GM12878 (cell line): ENCODE measurements around the gene B9D2. TPM values are rescaled to one million over a fixed set of nuclear protein-coding genes. Genes with fewer than 3 reads are reported as not detected.

ENCODE experiments used
- ATAC-seq: fragments of 200-7000 bp; cut with Tn5 transposase; 3 replicates; pipeline ENCODE4 v1.9.1; 2020; ENCODE audit warnings: mild to moderate bottlenecking, moderate library complexity
- BruUV-seq: library from RNA; stranded (reverse); fragments of 400-500 nt; replicated peaks from 2 replicates; lab custom pipeline; 2021; lab: Mats Ljungman, UMichigan
- CTCF ChIA-PET: fragments of 300-600 bp; sonication (Branson Sonifier 250); formaldehyde crosslinking; extraction: SDS; loops from one replicate; lab custom pipeline; 2021; ENCODE audit warnings: inconsistent platforms; lab: Yijun Ruan, JAX
- POLR2A ChIA-PET: fragments of 350-600 bp; formaldehyde crosslinking; extraction: SDS; loops from one replicate; lab custom pipeline; 2021; ENCODE audit warnings: inconsistent platforms; lab: Charles Lee
- RAD21 ChIA-PET: fragments of 300-600 bp; sonication (Branson Sonifier 250); formaldehyde crosslinking; loops from one replicate; lab custom pipeline; 2023; ENCODE audit warnings: antibody characterized with exemption; ENCODE audit not compliant: unreplicated experiment; lab: Charles Lee
- SMC1A ChIA-PET: fragments of 300-600 bp; sonication (Branson Sonifier 250); formaldehyde crosslinking; loops from one replicate; lab custom pipeline; 2023; ENCODE audit not compliant: unreplicated experiment, uncharacterized antibody; lab: Charles Lee
- DNase-seq: peaks from one replicate; pipeline ENCODE4 v3.0.0-alpha.2; 2011; ENCODE audit warnings: low read depth, low spot score
- FAIRE-seq: peaks from 3 replicates; lab custom pipeline; 2011; peaks lifted over from hg19 to GRCh38; lab: Jason Lieb, UNC
- H2AFZ ChIP-seq: 2 replicates; pipeline ENCODE4 v1.6.0; 2011; ENCODE audit warnings: low read depth, low read length, control low read depth; ENCODE audit not compliant: control insufficient read depth
- H3K27ac ChIP-seq: 2 replicates; pipeline ENCODE4 v1.5.1; 2011; ENCODE audit warnings: control low read depth; ENCODE audit not compliant: control insufficient read depth, insufficient read depth
- H3K27me3 ChIP-seq, 2 experiments: replicated peaks in 1 of 2; 2 replicates each; pipeline versions ENCODE4 v1.6.0 to v1.6.1; 2011; ENCODE audit warnings: low read length in 1 of 2; ENCODE audit not compliant: control insufficient read depth in 2 of 2, insufficient read depth in 2 of 2
- H3K36me3 ChIP-seq, 2 experiments: 2 replicates each; pipeline ENCODE4 v1.5.1; 2011; ENCODE audit warnings: low read length in 1 of 2; ENCODE audit not compliant: control insufficient read depth in 2 of 2, insufficient read depth in 2 of 2
- H3K4me1 ChIP-seq: 2 replicates; pipeline ENCODE4 v1.6.1; 2011; ENCODE audit warnings: mild to moderate bottlenecking, low read length, moderate library complexity, mixed read lengths; ENCODE audit not compliant: control insufficient read depth, insufficient read depth
- H3K4me2 ChIP-seq: 2 replicates; pipeline ENCODE4 v1.6.0; 2011; ENCODE audit warnings: control low read depth; ENCODE audit not compliant: control insufficient read depth, insufficient read depth
- H3K4me3 ChIP-seq: fragments of 200-600 bp; sonication (generic); 2 replicates; pipeline ENCODE4 v1.5.1; 2016
- H3K79me2 ChIP-seq: 2 replicates; pipeline ENCODE4 v1.6.0; 2011; ENCODE audit warnings: low read length; ENCODE audit not compliant: control insufficient read depth, insufficient read depth
- H3K9ac ChIP-seq: 2 replicates; pipeline ENCODE4 v1.8.0; 2011; ENCODE audit warnings: low read length, control low read depth, mixed read lengths; ENCODE audit not compliant: control insufficient read depth, insufficient read depth
- H3K9me3 ChIP-seq: replicated peaks from 3 replicates; pipeline ENCODE4 v1.5.1; 2011; ENCODE audit warnings: mild to moderate bottlenecking, low read length; ENCODE audit not compliant: control insufficient read depth, insufficient read depth
- H4K20me1 ChIP-seq: 2 replicates; pipeline ENCODE4 v1.6.0; 2011; ENCODE audit not compliant: control insufficient read depth, insufficient read depth
- BHLHE40 ChIP-seq, 2 experiments: fragments of 450-650 bp in 1 of 2; IDR thresholded peaks; 2 replicates each; pipeline ENCODE4 v1.6.1; 2011 to 2017; ENCODE audit warnings: low read depth in 2 of 2, borderline replicate concordance in 1 of 2, improper control_type of control experiment in 1 of 2, low read length in 1 of 2, mild to moderate bottlenecking in 1 of 2
- FOXK2 ChIP-seq: fragments of 450-650 bp; IDR thresholded peaks from 2 replicates; pipeline ENCODE4 v1.6.1; 2017; ENCODE audit warnings: mild to moderate bottlenecking, moderate library complexity
- HDGF ChIP-seq: fragments of 450-650 bp; IDR thresholded peaks from 2 replicates; pipeline ENCODE4 v1.6.1; 2016; ENCODE audit warnings: antibody characterized with exemption
- IRF4 ChIP-seq: IDR thresholded peaks from 2 replicates; pipeline ENCODE4 v1.6.1; 2011; ENCODE audit warnings: low read depth, low read length
- POLR2A ChIP-seq: IDR thresholded peaks from 2 replicates; pipeline ENCODE4 v1.6.1; 2011; ENCODE audit warnings: low read depth, mild to moderate bottlenecking, low read length
- POLR2AphosphoS2 ChIP-seq: IDR thresholded peaks from 2 replicates; pipeline ENCODE4 v1.6.1; 2011; ENCODE audit warnings: low read depth, mild to moderate bottlenecking, low read length, improper control_type of control experiment, moderate library complexity
- POU2F2 ChIP-seq: IDR thresholded peaks from 3 replicates; pipeline ENCODE4 v1.6.1; 2011; ENCODE audit warnings: low read depth, mild to moderate bottlenecking, low read length, borderline replicate concordance
- RELA ChIP-seq: fragments of 450-650 bp; IDR thresholded peaks from 2 replicates; pipeline ENCODE4 v1.8.0; 2014; ENCODE audit warnings: borderline replicate concordance; ENCODE audit not compliant: partially characterized antibody
- SMC3 ChIP-seq: IDR thresholded peaks from 2 replicates; pipeline ENCODE4 v1.6.1; 2011; ENCODE audit warnings: low read length, improper control_type of control experiment, borderline replicate concordance
- SREBF2 ChIP-seq: IDR thresholded peaks from 2 replicates; pipeline ENCODE4 v1.6.1; 2012; ENCODE audit warnings: mild to moderate bottlenecking, low read length
- TAF1 ChIP-seq: IDR thresholded peaks from 2 replicates; pipeline ENCODE4 v1.6.1; 2011; ENCODE audit warnings: mild to moderate bottlenecking, low read depth, low read length, borderline replicate concordance
- TBL1XR1 ChIP-seq: IDR thresholded peaks from 2 replicates; pipeline ENCODE4 v1.6.1; 2012; ENCODE audit warnings: low read depth, low read length, improper control_type of control experiment
- ZBED1 ChIP-seq: IDR thresholded peaks from 2 replicates; pipeline ENCODE4 v1.6.1; 2016; ENCODE audit warnings: borderline replicate concordance
- WGBS: methylation state at CpG from one replicate; pipeline ENCODE4 v1.1.6; 2016; ENCODE audit warnings: low lambda C conversion rate; ENCODE audit not compliant: insufficient replicate concordance, insufficient coverage; ENCODE audit errors: missing lambda C conversion rate; 5-methylcytosine and 5-hydroxymethylcytosine counted together
- in situ Hi-C: fragments of 300-500 bp; cut with MboI; formaldehyde crosslinking; loops from 9 replicates; pipeline ENCODE4 v1.14.3; 2018; ENCODE audit warnings: mixed read lengths
- intact Hi-C: fragments of 100-400 bp; cut with micrococcal nuclease; formaldehyde crosslinking; loops from one replicate; pipeline ENCODE4 v1.14.2; 2022; ENCODE audit not compliant: unreplicated experiment
- polyA plus RNA-seq, 11 experiments: library from polyadenylated mRNA; depleted of rRNA in 4 of 11; unstranded in 6 of 11; stranded (reverse) in 5 of 11; fragments of >200 nt; fragmentation: Nextera tagmentation in 4 of 11; fragmentation: Illumina TruSeq in 1 of 11; extraction: Ambion mirVana in 4 of 11; extraction: Trizol in 1 of 11; gene quantifications; 1 replicate in 1 of 11; 2 replicates in 10 of 11; pipeline versions ENCODE4 v1.2.1 to v1.2.3, GENCODE V29; 2011 to 2016; ENCODE audit warnings: inconsistent platforms in 2 of 11, missing spikeins in 2 of 11, low read depth in 1 of 11
- total RNA-seq, 4 experiments: library from RNA; depleted of rRNA in 3 of 4; stranded (reverse); fragments of >200 nt in 3 of 4; fragmentation: Illumina TruSeq in 1 of 4; extraction: Trizol in 1 of 4; gene quantifications; 2 replicates each; pipeline versions ENCODE4 v1.2.1 to v1.2.3, GENCODE V29; 2013 to 2021
- TF ChIP-seq, protein P1 (sequence below): IDR thresholded peaks from 2 replicates; pipeline ENCODE4 v1.6.1; 2012; ENCODE audit warnings: low read depth, low read length, improper control_type of control experiment
- TF ChIP-seq, protein P2 (sequence below), 3 experiments: IDR thresholded peaks in 2 of 3; conservative IDR thresholded peaks in 1 of 3; 2 replicates each; pipeline ENCODE4 v1.5.1; 2011; ENCODE audit warnings: low read depth in 3 of 3, low read length in 3 of 3, mild to moderate bottlenecking in 3 of 3, control low read depth in 2 of 3, moderate library complexity in 2 of 3, inconsistent platforms in 1 of 3, mixed read lengths in 1 of 3; ENCODE audit not compliant: control insufficient read depth in 2 of 3, insufficient read depth in 1 of 3; ENCODE audit errors: extremely low read depth in 1 of 3
- TF ChIP-seq, protein P3 (sequence below): IDR thresholded peaks from 2 replicates; pipeline ENCODE4 v1.6.1; 2012; ENCODE audit warnings: mild to moderate bottlenecking, low read depth, low read length

Gene B9D2
- total and polyA plus RNA-seq, 10 of the 15 experiments (the other 5 are each of a cell fraction or from before 2014, with no cell fraction given), result 2.4 to 12.4 (median 5.0) TPM

GRCh38 chr19:41308450-41309179 lies 55.3 kb downstream of the B9D2 start:
- ChIA-PET SMC1A (interaction anchor here (0.5 to 4.0 kb wide), 10 partner anchors 11 to 633 kb away, joined by 3 to 36 read pairs (median 5); partner anchors contain the start of genes B9D2 and HNRNPUL1), CTCF (interaction anchor here (0.6 to 7.2 kb wide), 29 partner anchors 8 to 763 kb away, joined by 3 to 84 read pairs (median 5); partner anchors contain the start of genes DMAC2 and HNRNPUL1), POLR2A (interaction anchor here (0.5 to 2.1 kb wide), 9 partner anchors 16 to 247 kb away, joined by 3 to 13 read pairs (median 4); partner anchors contain the start of gene HNRNPUL1), RAD21 (interaction anchor here (0.8 to 4.8 kb wide), 11 partner anchors 8 to 181 kb away, joined by 3 to 42 read pairs (median 5); partner anchors contain the start of genes B9D2, DMAC2, ERICH4 and HNRNPUL1)
- no TSS peak for BruUV-seq
- Histone ChIP-seq H3K4me2 (peak overlapping the region; percentile 92), H3K9ac (peak overlapping the region; percentile 99), H3K27ac (peak overlapping the region; percentile 97), H3K27me3 (no peaks in the 10 kb centered on the region), H3K79me2 (peaks cover 35% of the 10 kb centered on the region), H2AFZ (no peak overlapping the region), H3K36me3 (peaks cover 26 to 31% of the 10 kb centered on the region in 2 experiments), H3K4me3 (peak overlapping the region; percentile 98), H3K4me1 (peaks cover 39% of the 10 kb centered on the region), H4K20me1 (no peaks in the 10 kb centered on the region), H3K9me3 (no peaks in the 10 kb centered on the region)
- 9% methylated on average over 8 of the region's 8 CpGs for WGBS
- peak; percentile 93 for FAIRE-seq
- DNase-seq, result peak; percentile 76
- intact Hi-C loops (loop anchor here (1.0 kb wide), 2 partner anchors 45 to 104 kb away; no protein-coding TSS in a partner anchor), in situ Hi-C loops (no loop called here)
- peak; percentile 74 for ATAC-seq
- 0 out of 2 replicates have a peak, but pooled peaks have one; percentile 12 for TF ChIP-seq TAF1
- peak; percentile 63 to 64; a peak in 3 of 4 replicates for TF ChIP-seq BHLHE40 (IDR thresholded peaks at IDR 0.05; ENCODE audit: borderline replicate concordance in 1 of 2, low read depth in 2 of 2, low read length in 1 of 2)
- TF ChIP-seq POLR2A, result peak; percentile 17; the same call in 1 of the 2 replicates
- TF ChIP-seq IRF4, result 0 out of 2 replicates have a peak, but pooled peaks have one; percentile 22
- peak; percentile 50; the same call in 1 of the 2 replicates for TF ChIP-seq ZBED1
- 0 out of 2 replicates have a peak, but pooled peaks have one; percentile 17 for TF ChIP-seq FOXK2
- TF ChIP-seq, protein P1, sequence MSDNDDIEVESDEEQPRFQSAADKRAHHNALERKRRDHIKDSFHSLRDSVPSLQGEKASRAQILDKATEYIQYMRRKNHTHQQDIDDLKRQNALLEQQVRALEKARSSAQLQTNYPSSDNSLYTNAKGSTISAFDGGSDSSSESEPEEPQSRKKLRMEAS, result no peak
- TF ChIP-seq SREBF2, result no peak
- TF ChIP-seq, protein P2, sequence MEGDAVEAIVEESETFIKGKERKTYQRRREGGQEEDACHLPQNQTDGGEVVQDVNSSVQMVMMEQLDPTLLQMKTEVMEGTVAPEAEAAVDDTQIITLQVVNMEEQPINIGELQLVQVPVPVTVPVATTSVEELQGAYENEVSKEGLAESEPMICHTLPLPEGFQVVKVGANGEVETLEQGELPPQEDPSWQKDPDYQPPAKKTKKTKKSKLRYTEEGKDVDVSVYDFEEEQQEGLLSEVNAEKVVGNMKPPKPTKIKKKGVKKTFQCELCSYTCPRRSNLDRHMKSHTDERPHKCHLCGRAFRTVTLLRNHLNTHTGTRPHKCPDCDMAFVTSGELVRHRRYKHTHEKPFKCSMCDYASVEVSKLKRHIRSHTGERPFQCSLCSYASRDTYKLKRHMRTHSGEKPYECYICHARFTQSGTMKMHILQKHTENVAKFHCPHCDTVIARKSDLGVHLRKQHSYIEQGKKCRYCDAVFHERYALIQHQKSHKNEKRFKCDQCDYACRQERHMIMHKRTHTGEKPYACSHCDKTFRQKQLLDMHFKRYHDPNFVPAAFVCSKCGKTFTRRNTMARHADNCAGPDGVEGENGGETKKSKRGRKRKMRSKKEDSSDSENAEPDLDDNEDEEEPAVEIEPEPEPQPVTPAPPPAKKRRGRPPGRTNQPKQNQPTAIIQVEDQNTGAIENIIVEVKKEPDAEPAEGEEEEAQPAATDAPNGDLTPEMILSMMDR (IDR thresholded peaks at IDR 0.05 in 2 of 3, conservative IDR thresholded peaks at IDR 0.05 in 1 of 3; ENCODE audit: control insufficient read depth in 2 of 3, extremely low read depth in 1 of 3, insufficient read depth in 1 of 3, low read depth in 3 of 3, low read length in 3 of 3), result peak; percentile 92 to 98 (median 95)
- TF ChIP-seq, protein P3, sequence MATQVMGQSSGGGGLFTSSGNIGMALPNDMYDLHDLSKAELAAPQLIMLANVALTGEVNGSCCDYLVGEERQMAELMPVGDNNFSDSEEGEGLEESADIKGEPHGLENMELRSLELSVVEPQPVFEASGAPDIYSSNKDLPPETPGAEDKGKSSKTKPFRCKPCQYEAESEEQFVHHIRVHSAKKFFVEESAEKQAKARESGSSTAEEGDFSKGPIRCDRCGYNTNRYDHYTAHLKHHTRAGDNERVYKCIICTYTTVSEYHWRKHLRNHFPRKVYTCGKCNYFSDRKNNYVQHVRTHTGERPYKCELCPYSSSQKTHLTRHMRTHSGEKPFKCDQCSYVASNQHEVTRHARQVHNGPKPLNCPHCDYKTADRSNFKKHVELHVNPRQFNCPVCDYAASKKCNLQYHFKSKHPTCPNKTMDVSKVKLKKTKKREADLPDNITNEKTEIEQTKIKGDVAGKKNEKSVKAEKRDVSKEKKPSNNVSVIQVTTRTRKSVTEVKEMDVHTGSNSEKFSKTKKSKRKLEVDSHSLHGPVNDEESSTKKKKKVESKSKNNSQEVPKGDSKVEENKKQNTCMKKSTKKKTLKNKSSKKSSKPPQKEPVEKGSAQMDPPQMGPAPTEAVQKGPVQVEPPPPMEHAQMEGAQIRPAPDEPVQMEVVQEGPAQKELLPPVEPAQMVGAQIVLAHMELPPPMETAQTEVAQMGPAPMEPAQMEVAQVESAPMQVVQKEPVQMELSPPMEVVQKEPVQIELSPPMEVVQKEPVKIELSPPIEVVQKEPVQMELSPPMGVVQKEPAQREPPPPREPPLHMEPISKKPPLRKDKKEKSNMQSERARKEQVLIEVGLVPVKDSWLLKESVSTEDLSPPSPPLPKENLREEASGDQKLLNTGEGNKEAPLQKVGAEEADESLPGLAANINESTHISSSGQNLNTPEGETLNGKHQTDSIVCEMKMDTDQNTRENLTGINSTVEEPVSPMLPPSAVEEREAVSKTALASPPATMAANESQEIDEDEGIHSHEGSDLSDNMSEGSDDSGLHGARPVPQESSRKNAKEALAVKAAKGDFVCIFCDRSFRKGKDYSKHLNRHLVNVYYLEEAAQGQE, result 0 out of 2 replicates have a peak, but pooled peaks have one; percentile 7
- TF ChIP-seq HDGF, result peak; percentile 94
- peak; percentile 98 for TF ChIP-seq RELA
- 0 out of 2 replicates have a peak, but pooled peaks have one; percentile 31 for TF ChIP-seq TBL1XR1
- TF ChIP-seq SMC3, result peak; percentile 88
- peak; percentile 85 for TF ChIP-seq POU2F2
- peak; percentile 70; the same call in 1 of the 2 replicates for TF ChIP-seq POLR2AphosphoS2
